ENCODE data around the gene DCAF8L2.

GRCh38 chrX:27715610-27716009, 125.5 kb downstream of the DCAF8L2 start:
- no peak for TF ChIP-seq SMARCB1 (IDR thresholded peaks at IDR 0.05; ENCODE audit: insufficient read length, low read depth)
- TF ChIP-seq CTCF (IDR thresholded peaks at IDR 0.05 in 2 of 3, conservative IDR thresholded peaks at IDR 0.05 in 1 of 3; ENCODE audit: insufficient read depth in 2 of 3, low read depth in 1 of 3, low read length in 3 of 3) = no peak
- TF ChIP-seq ZBTB40 (IDR thresholded peaks at IDR 0.05) = no peak
- no peak for TF ChIP-seq ZBTB40 (CRISPR knock-in tag; IDR thresholded peaks at IDR 0.05)
- TF ChIP-seq ZBTB11 (CRISPR knock-in tag; IDR thresholded peaks at IDR 0.05) = no peak
- TF ChIP-seq ETS2 (tag; IDR thresholded peaks at IDR 0.05; ENCODE audit: borderline replicate concordance, poor library complexity, severe bottlenecking) = no peak
- no peak for TF ChIP-seq EZH2 (IDR thresholded peaks at IDR 0.05; ENCODE audit: borderline replicate concordance, low read depth, low read length)
- no peak for TF ChIP-seq SPI1 (IDR thresholded peaks at IDR 0.05; ENCODE audit: borderline replicate concordance, low read depth, low read length)
- no peak for TF ChIP-seq POLR2AphosphoS5 (IDR thresholded peaks at IDR 0.05; ENCODE audit: control insufficient read depth, insufficient read depth, low read depth, low read length)
- TF ChIP-seq USF2 (CRISPR knock-in tag; IDR thresholded peaks at IDR 0.05) = no peak
- TF ChIP-seq SP1 (CRISPR knock-in tag; IDR thresholded peaks at IDR 0.05) = no peak
- no peak for TF ChIP-seq MTA1 (IDR thresholded peaks at IDR 0.05; ENCODE audit: borderline replicate concordance)
- TF ChIP-seq POLR2A (conservative IDR thresholded peaks at IDR 0.05) = no peak
- TF ChIP-seq FOXM1 (IDR thresholded peaks at IDR 0.05; ENCODE audit: low read depth) = no peak
- TF ChIP-seq FOXM1 (CRISPR knock-in tag; IDR thresholded peaks at IDR 0.05; ENCODE audit: low read depth) = no peak

Data from K562 (cell line).